ENCODE results near the gene SLC12A8. TPM values are rescaled to one million over a fixed set of nuclear protein-coding genes. Genes with fewer than 3 reads are reported as not detected.

Gene SLC12A8
- total RNA-seq, 1 donor from 2014 or later = 2.9 TPM

GRCh38 chr3:125103406-125103805 is 109.1 kb downstream of the SLC12A8 start:
- Mint-ChIP-seq H3K9me3 (peaks cover 6% of the 10 kb centered on the region), H3K4me1 (peaks cover 4% of the 10 kb centered on the region), H3K27me3 (ENCODE audit: low read depth) (no peaks in the 10 kb centered on the region)

GRCh38 chr3:125102470-125102869 is 110.1 kb downstream of the SLC12A8 start:
- H3K27me3 Mint-ChIP-seq (ENCODE audit: low read depth) = no peaks in the 10 kb centered on the region
- DNase-seq (ENCODE audit: low read depth, low spot score) = no peak
- TF ChIP-seq CTCF (conservative IDR thresholded peaks at IDR 0.05) = no peak

More at GRCh38 chr3:125103406-125103805, 109.1 kb downstream of the SLC12A8 start:
- H3K36me3 Mint-ChIP-seq (ENCODE audit: low read depth) = peaks cover 3% of the 10 kb centered on the region
- no peak overlapping the region for H3K27ac Mint-ChIP-seq (ENCODE audit: unreplicated experiment)
- no peak for TF ChIP-seq CTCF (conservative IDR thresholded peaks at IDR 0.05)
- no peak overlapping the region for H3K4me3 Mint-ChIP-seq
- no peak for DNase-seq (ENCODE audit: low read depth, low spot score)

GRCh38 chr3:125098611-125099291 is 113.8 kb downstream of the SLC12A8 start:
- peaks cover 3% of the 10 kb centered on the region for H3K36me3 Mint-ChIP-seq (ENCODE audit: low read depth)
- H3K27ac Mint-ChIP-seq (ENCODE audit: unreplicated experiment) = no peak overlapping the region
- no peak for TF ChIP-seq CTCF (conservative IDR thresholded peaks at IDR 0.05)
- no peak overlapping the region for H3K4me3 Mint-ChIP-seq
- DNase-seq (ENCODE audit: low read depth, low spot score) = no peak
- no peaks in the 10 kb centered on the region for H3K4me1 Mint-ChIP-seq
- no peaks in the 10 kb centered on the region for H3K27me3 Mint-ChIP-seq (ENCODE audit: low read depth)
- H3K9me3 Mint-ChIP-seq = peaks cover 3% of the 10 kb centered on the region

More at GRCh38 chr3:125102470-125102869, 110.1 kb downstream of the SLC12A8 start:
- H3K4me3 Mint-ChIP-seq = no peak overlapping the region
- no peak overlapping the region for H3K27ac Mint-ChIP-seq (ENCODE audit: unreplicated experiment)
- H3K36me3 Mint-ChIP-seq (ENCODE audit: low read depth) = peaks cover 3% of the 10 kb centered on the region
- peaks cover 4% of the 10 kb centered on the region for H3K4me1 Mint-ChIP-seq
- H3K9me3 Mint-ChIP-seq = peaks cover 6% of the 10 kb centered on the region

DNA sequence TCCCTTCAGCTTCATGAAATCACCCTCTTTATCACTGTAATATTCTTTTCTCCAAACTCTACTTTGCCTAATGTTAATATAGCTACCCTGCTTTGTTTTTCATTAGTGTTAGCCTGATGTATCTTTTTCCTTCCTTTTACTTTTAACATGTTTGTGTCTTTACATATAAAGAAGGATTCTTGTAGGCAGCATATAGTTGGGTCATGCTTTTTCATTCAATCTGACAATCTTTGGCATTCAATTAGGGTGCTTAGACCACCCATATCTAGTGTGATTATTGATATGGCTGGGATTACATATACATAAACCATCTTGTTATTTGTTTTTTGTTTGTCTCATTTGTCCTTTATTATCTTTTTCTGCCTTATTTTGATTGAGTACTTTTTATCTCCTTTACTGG is 121.9 kb downstream of the SLC12A8 start:
- H3K36me3 Mint-ChIP-seq (ENCODE audit: low read depth) = peaks cover 2% of the 10 kb centered on the region
- no peak overlapping the region for H3K27ac Mint-ChIP-seq (ENCODE audit: unreplicated experiment)
- no peak for TF ChIP-seq CTCF (conservative IDR thresholded peaks at IDR 0.05)
- DNase-seq (ENCODE audit: low read depth, low spot score) = no peak
- no peaks in the 10 kb centered on the region for H3K27me3 Mint-ChIP-seq (ENCODE audit: low read depth)
- no peak overlapping the region for H3K4me3 Mint-ChIP-seq
- peaks cover 3% of the 10 kb centered on the region for H3K9me3 Mint-ChIP-seq
- peaks cover 10% of the 10 kb centered on the region for H3K4me1 Mint-ChIP-seq

DNA sequence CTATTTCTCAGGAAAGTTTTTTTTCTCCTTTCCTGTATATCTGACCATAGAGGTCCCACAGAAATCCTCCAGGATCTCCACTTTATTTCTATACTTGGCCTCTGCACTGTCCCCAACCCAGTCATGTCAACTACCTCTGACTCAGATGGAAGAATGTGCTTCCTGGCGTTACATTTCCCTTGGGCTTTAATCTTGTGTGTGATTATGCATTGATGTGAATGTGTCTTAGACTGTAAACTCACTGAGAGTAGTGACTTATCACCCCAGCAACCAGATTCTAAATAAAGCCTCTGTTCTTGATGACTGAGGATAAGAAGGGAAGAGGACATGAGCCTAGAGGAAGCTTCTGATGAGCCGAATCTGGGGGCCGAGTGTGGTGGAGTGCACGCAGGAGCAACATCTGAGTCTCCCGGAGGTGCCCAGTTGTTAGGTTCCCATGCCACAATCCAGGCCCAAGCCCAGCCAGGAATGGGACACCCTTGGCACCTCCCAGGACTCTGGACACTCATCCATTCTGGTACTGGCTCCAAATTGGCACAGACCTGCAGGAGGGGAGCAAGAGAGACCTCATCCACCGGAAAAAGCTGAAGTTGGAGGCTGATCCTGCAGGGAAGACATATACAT is 124.7 kb downstream of the SLC12A8 start:
- peaks cover 3% of the 10 kb centered on the region for H3K9me3 Mint-ChIP-seq
- H3K27me3 Mint-ChIP-seq (ENCODE audit: low read depth) = no peaks in the 10 kb centered on the region
- no peak for TF ChIP-seq CTCF (conservative IDR thresholded peaks at IDR 0.05)
- DNase-seq (ENCODE audit: low read depth, low spot score) = no peak
- H3K4me3 Mint-ChIP-seq = no peak overlapping the region
- peaks cover 10% of the 10 kb centered on the region for H3K4me1 Mint-ChIP-seq
- H3K36me3 Mint-ChIP-seq (ENCODE audit: low read depth) = peaks cover 2% of the 10 kb centered on the region
- no peak overlapping the region for H3K27ac Mint-ChIP-seq (ENCODE audit: unreplicated experiment)
